Measurements from ENCODE around the gene MAP2. TPM values are rescaled to one million over a fixed set of nuclear protein-coding genes. Genes with fewer than 3 reads are reported as not detected.

MAP2 gene
- total and polyA plus RNA-seq, 2 of the 13 experiments (the other 11 are each of a cell fraction or from before 2014, with no cell fraction given): 0.08 TPM; not detected in 1

DNA sequence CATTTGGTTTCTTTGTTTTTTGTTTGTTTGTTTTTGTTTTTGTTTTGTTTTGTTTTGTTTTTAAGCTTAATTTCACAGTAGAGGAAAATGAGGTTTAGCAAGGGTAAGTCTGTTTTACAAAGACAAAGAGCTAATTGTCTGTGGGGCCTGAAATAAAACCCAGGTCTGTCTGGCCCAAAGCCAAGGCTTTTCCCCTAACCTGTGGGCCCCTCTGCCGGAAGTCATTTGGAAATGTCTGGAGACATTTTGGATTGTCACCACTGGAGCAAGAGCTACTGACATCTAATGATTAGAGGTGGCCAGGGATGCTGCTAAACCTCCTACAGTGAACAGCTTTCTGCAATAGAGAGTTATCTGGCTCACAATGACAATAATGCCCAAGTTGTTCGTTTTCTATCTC, 167.2 kb downstream of the MAP2 start:
- FAIRE-seq (no peak), DNase-seq (ENCODE audit: low spot score) (no peak), ATAC-seq (no peak)
- no TSS peak for BruUV-seq (replicated peaks)
- Histone ChIP-seq H3K4me3 (replicated peaks in 1 of 3; ENCODE audit: insufficient read depth in 1 of 3, low read depth in 2 of 3, low read length in 3 of 3) (no peak overlapping the region), H3K4me2 (ENCODE audit: low read depth, low read length) (no peak overlapping the region), H2AFZ (ENCODE audit: low read length) (no peak overlapping the region), H3K4me1 (ENCODE audit: insufficient read depth, low read length) (no peaks in the 10 kb centered on the region), H3K27me3 (ENCODE audit: control insufficient read depth in 1 of 2, insufficient read depth in 2 of 2, low read length in 2 of 2) (no peaks in the 10 kb centered on the region), H4K20me1 (ENCODE audit: insufficient read depth, low read length) (no peaks in the 10 kb centered on the region), H3K9me3 (ENCODE audit: low read length) (no peaks in the 10 kb centered on the region), H3K36me3 (replicated peaks in 1 of 2; ENCODE audit: control insufficient read depth in 1 of 2, insufficient read depth in 2 of 2, low read length in 2 of 2) (no peaks in the 10 kb centered on the region), H3K79me2 (ENCODE audit: insufficient read depth, low read length) (no peaks in the 10 kb centered on the region), H3K9ac (ENCODE audit: insufficient read depth, low read depth, low read length) (no peak overlapping the region), H3K27ac (ENCODE audit: extremely low read length, insufficient read depth, low read length) (no peak overlapping the region)
- in situ Hi-C loops (cut with HindIII; ENCODE audit: extremely low pct_ligation_motif_present, low pct_unique_long_range_greater_than_20kb) (no loop called here), intact Hi-C loops (cut with micrococcal nuclease; ENCODE audit: unreplicated experiment) (no loop called here)
- ChIA-PET CTCF (ENCODE audit: low intra/inter-chr PET ratio, low total read pairs) (no interaction called here), POLR2A (no interaction called here)
- no peak for TF ChIP-seq NAIF1 (CRISPR knock-in tag; IDR thresholded peaks at IDR 0.05; ENCODE audit: borderline replicate concordance)
- no peak for TF ChIP-seq ZNF136 (CRISPR knock-in tag; IDR thresholded peaks at IDR 0.05; ENCODE audit: low read depth)
- TF ChIP-seq, protein P1, sequence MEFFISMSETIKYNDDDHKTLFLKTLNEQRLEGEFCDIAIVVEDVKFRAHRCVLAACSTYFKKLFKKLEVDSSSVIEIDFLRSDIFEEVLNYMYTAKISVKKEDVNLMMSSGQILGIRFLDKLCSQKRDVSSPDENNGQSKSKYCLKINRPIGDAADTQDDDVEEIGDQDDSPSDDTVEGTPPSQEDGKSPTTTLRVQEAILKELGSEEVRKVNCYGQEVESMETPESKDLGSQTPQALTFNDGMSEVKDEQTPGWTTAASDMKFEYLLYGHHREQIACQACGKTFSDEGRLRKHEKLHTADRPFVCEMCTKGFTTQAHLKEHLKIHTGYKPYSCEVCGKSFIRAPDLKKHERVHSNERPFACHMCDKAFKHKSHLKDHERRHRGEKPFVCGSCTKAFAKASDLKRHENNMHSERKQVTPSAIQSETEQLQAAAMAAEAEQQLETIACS (CRISPR knock-in tag; IDR thresholded peaks at IDR 0.05): no peak
- no peak for TF ChIP-seq ZNF451 (CRISPR knock-in tag; IDR thresholded peaks at IDR 0.05)
- TF ChIP-seq ZNF629 (CRISPR knock-in tag; conservative IDR thresholded peaks at IDR 0.05): no peak
- TF ChIP-seq SAP130 (CRISPR knock-in tag; IDR thresholded peaks at IDR 0.05; ENCODE audit: low read depth): no peak
- TF ChIP-seq ARID5B (CRISPR knock-in tag; IDR thresholded peaks at IDR 0.05): no peak
- TF ChIP-seq ZBTB21 (CRISPR knock-in tag; IDR thresholded peaks at IDR 0.05): no peak
- TF ChIP-seq TRIM24 (CRISPR knock-in tag; IDR thresholded peaks at IDR 0.05): no peak
- no peak for TF ChIP-seq IKZF5 (CRISPR knock-in tag; IDR thresholded peaks at IDR 0.05)
- no peak for TF ChIP-seq ZNF776 (CRISPR knock-in tag; IDR thresholded peaks at IDR 0.05)
- WGBS (ENCODE audit: low lambda C conversion rate): 6% methylated on average over 2 of the region's 2 CpGs

Measured in HepG2 (cell line).